Thyroid gland (tissue), 4 donors: ENCODE results near the gene IKZF1. TPM values are rescaled to one million over a fixed set of nuclear protein-coding genes. Genes with fewer than 3 reads are reported as not detected.

Experiments used
- DNase-seq, 2 donors: peaks; one replicate each; pipeline ENCODE4 v3.0.0-alpha.2; 2019
- H3K27ac ChIP-seq, 3 donors: fragments of 200-600 bp; sonication (generic); 1 replicate in 2 of 3; 2 replicates in 1 of 3; pipeline ENCODE4 v1.5.1; 2016 to 2019; ENCODE audit warnings: mild to moderate bottlenecking in 1 of 3, moderate library complexity in 1 of 3
- H3K27me3 ChIP-seq: fragments of 200-600 bp; sonication (generic); one replicate; pipeline ENCODE4 v1.5.1; 2019
- H3K36me3 ChIP-seq, 2 donors: fragments of 200-600 bp; sonication (generic); one replicate each; pipeline ENCODE4 v1.5.1; 2016 to 2019
- H3K4me1 ChIP-seq, 2 donors: fragments of 200-600 bp; sonication (generic); one replicate each; pipeline ENCODE4 v1.5.1; 2017 to 2019
- H3K4me3 ChIP-seq, 3 donors: fragments of 200-600 bp; sonication (generic); replicated peaks in 1 of 3; 1 replicate in 2 of 3; 2 replicates in 1 of 3; pipeline ENCODE4 v1.5.1; 2016; ENCODE audit warnings: mild to moderate bottlenecking in 1 of 3
- H3K9me3 ChIP-seq: fragments of 200-600 bp; sonication (generic); one replicate; pipeline ENCODE4 v1.5.1; 2017
- POLR2A ChIP-seq, 2 donors: fragments of 450-650 bp; IDR thresholded peaks; one replicate each; pipeline ENCODE4 v1.6.1; 2017; ENCODE audit warnings: antibody characterized with exemption in 2 of 2, mild to moderate bottlenecking in 2 of 2, moderate library complexity in 1 of 2
- WGBS, 2 donors: methylation state at CpG; one replicate each; pipeline ENCODE4 v1.1.5; 2017; 5-methylcytosine and 5-hydroxymethylcytosine counted together
- intact Hi-C: fragments of 100-400 bp; cut with DNase I; formaldehyde crosslinking; loops from one replicate; pipeline ENCODE4 v1.15.1; 2023
- total RNA-seq, 4 donors: library from RNA; depleted of rRNA; stranded (reverse); fragments of >200 nt; gene quantifications; one replicate each; pipeline ENCODE4 v1.2.3, GENCODE V29; 2016
- TF ChIP-seq, protein P1 (sequence below), 6 experiments: fragments of 200-600 bp in 3 of 6; fragments of 450-650 bp in 3 of 6; sonication (generic) in 3 of 6; IDR thresholded peaks; one replicate each; pipeline ENCODE4 v1.5.1; 2016 to 2019; ENCODE audit warnings: antibody characterized with exemption in 6 of 6, mild to moderate bottlenecking in 2 of 6, inconsistent platforms in 1 of 6, moderate library complexity in 1 of 6

IKZF1 gene
- total RNA-seq, 4 donors from 2014 or later, result 8.9 to 10.5 (median 9.6) TPM

DNA sequence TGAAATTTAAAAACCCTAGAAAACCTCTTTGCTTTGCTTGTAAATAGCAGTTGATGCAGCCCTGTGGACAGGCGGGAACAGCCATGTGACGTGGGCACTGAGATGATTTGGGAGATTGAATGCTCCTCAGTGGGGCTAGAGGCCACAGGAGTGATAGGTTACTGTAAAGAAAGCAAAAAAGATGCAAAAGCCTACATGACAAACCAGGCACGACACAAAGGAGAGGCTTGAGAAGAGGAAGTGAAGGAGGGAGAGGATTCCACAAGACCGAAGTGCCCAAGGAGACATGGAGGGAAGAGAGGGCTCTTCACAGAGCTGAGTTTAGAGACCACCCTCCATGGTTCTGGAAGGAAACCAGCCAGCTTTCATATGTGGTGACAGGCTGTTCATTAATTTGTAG is 25.7 kb downstream of the IKZF1 start:
- Histone ChIP-seq H3K36me3 (no peaks in the 10 kb centered on the region), H3K27ac (no peak overlapping the region), H3K9me3 (no peaks in the 10 kb centered on the region), H3K4me1 (peaks cover 15 to 16% of the 10 kb centered on the region in 2 donors), H3K27me3 (no peaks in the 10 kb centered on the region), H3K4me3 (no peak overlapping the region)
- no peak for DNase-seq
- no peak for TF ChIP-seq POLR2A (IDR thresholded peaks at IDR 0.05)
- TF ChIP-seq, protein P1, sequence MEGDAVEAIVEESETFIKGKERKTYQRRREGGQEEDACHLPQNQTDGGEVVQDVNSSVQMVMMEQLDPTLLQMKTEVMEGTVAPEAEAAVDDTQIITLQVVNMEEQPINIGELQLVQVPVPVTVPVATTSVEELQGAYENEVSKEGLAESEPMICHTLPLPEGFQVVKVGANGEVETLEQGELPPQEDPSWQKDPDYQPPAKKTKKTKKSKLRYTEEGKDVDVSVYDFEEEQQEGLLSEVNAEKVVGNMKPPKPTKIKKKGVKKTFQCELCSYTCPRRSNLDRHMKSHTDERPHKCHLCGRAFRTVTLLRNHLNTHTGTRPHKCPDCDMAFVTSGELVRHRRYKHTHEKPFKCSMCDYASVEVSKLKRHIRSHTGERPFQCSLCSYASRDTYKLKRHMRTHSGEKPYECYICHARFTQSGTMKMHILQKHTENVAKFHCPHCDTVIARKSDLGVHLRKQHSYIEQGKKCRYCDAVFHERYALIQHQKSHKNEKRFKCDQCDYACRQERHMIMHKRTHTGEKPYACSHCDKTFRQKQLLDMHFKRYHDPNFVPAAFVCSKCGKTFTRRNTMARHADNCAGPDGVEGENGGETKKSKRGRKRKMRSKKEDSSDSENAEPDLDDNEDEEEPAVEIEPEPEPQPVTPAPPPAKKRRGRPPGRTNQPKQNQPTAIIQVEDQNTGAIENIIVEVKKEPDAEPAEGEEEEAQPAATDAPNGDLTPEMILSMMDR (IDR thresholded peaks at IDR 0.05), result no peak
- intact Hi-C loops, result no loop called here
- WGBS, 2 donors, result 68 to 89% methylated on average over 4 of the region's 4 CpGs

DNA sequence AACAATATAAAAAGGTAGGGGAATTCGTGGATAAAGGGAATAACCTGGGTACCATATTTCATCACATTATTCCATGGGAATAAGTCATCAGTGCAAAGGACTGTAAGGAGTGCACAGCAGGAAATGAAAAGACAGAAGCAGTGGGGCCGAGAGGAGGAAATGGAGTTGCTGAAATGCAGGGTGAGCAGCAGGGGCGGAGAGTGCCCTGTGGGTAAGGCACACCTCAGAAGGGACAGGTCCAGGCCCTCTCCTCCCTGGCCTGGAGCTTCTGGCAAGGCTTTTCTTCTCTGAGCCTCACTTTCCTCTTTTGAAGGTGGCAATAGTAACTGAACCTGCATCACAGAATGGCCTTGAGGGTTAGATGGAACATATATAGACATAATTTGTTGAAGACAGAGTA is 26.2 kb downstream of the IKZF1 start:
- TF ChIP-seq, protein P1 (IDR thresholded peaks at IDR 0.05), result no peak
- TF ChIP-seq POLR2A (IDR thresholded peaks at IDR 0.05), result no peak
- H3K4me1 ChIP-seq, result peaks cover 15 to 16% of the 10 kb centered on the region in 2 donors
- H3K27ac ChIP-seq, result no peak overlapping the region
- whole genome bisulfite sequencing, 2 donors, result 71 to 84% methylated on average over 3 of the region's 3 CpGs
- H3K4me3 ChIP-seq, result no peak overlapping the region
- no peaks in the 10 kb centered on the region for H3K9me3 ChIP-seq
- H3K27me3 ChIP-seq, result no peaks in the 10 kb centered on the region
- intact Hi-C loops, result no loop called here
- no peak for DNase-seq
- H3K36me3 ChIP-seq, result no peaks in the 10 kb centered on the region

DNA sequence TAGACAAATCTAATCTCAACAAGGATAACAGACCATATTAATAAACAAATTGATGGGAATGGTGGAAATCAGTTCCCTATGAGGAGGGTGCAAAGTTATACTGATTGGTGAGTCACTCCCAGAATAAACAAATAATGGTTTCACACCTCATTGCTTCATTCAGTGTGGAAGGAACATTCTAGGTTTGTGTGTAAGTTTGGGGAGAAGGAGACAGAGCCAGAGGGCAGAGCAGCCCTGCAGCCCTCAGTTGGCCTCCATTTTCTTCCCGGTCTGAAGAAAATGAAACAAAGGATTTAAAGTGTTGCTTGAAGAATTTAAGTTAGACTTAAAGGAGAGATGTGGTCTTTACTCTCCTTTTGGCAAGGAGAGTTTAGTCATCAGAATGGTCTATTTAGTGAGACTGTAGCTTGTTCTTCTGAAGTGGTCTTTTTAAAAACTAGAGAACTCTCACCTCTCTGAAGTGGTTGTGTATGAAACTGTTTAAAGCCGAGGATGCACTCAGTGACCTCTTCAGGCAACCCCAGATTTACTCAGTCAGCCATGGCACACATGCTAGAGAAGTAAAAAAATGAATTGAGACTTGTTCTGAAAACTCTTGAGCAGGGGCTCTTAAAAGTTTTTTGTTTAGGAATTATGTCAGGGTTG is 27.2 kb downstream of the IKZF1 start:
- Histone ChIP-seq H3K4me1 (peaks cover 15 to 16% of the 10 kb centered on the region in 2 donors), H3K36me3 (no peaks in the 10 kb centered on the region), H3K27me3 (no peaks in the 10 kb centered on the region), H3K27ac (no peak overlapping the region), H3K4me3 (no peak overlapping the region), H3K9me3 (no peaks in the 10 kb centered on the region)
- WGBS, 2 donors, result 15 to 19% methylated on average over 2 of the region's 2 CpGs
- DNase-seq, result no peak
- TF ChIP-seq, protein P1 (IDR thresholded peaks at IDR 0.05), result no peak
- no peak for TF ChIP-seq POLR2A (IDR thresholded peaks at IDR 0.05)
- intact Hi-C loops, result no loop called here

DNA sequence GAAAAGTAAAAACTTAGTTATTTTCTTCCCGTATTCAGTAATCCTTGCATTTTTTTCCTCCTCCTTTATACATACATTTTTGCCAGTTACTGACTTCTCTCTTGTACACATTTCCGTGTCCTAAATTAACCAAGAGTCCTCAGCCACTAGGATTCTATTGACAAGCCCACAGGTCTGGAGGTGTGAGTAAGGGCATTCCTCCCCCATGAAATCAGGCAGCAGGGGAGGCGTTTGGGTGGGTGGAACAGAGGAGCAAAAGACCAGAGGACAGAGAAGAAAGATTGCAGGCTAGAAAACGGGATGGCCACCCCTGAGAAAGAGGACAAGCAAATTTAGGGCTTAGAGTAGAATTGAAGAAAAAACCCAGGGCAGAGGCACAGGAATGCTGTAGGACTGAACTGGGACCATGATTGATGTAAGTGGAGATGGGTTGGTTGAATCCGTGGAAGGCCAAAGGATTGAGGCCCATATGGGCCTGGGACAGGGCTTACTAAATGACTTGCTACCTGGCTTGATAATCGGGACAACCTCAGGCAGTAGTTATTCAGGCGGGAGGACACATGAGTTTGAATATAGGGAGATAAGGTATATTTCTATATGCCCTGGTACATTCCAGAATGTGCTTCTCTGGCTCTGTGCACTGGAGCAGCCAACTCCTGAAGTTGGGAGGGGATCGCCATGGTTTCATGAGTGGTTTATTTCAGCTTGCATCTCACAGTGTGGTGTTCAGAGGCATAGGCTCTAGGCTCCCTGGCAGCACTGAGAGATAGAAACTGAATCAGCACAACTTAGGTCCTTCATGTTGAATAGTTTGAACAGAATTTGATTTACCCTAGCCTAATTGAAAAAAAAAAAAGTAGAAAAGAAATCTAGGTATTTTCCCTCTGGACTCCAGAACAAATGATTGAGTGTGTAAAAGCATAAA is 28.0 kb downstream of the IKZF1 start:
- Histone ChIP-seq H3K36me3 (no peaks in the 10 kb centered on the region), H3K27me3 (no peaks in the 10 kb centered on the region), H3K9me3 (no peaks in the 10 kb centered on the region), H3K4me3 (no peak overlapping the region), H3K4me1 (peaks cover 15 to 16% of the 10 kb centered on the region in 2 donors), H3K27ac (no peak overlapping the region)
- intact Hi-C loops, result no loop called here
- 55 to 58% methylated on average over 8 of the region's 8 CpGs for WGBS, 2 donors
- no peak for DNase-seq
- TF ChIP-seq POLR2A (IDR thresholded peaks at IDR 0.05), result no peak
- TF ChIP-seq, protein P1 (IDR thresholded peaks at IDR 0.05), result no peak

DNA sequence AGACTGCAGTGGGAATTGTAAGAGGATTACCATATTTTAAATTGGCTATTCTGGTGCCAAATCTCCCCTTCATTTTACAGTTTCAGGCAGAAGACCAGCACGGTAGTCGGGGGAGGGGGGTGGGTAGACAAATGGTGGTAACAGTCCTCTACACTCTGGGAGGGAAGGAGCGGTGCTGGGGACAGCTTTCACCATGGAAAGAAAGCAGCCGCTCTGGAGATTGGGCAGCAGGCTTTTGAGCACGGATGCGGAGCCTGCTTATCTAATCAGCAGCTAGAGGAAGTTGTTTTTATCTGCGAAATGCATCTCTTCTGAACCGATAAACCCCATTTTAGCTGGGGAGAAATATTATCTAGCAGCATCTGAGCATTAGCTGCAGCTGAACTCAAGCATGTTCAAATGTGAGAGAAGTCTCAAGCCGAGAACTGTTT is 28.7 kb downstream of the IKZF1 start:
- WGBS, 2 donors, result 15 to 26% methylated on average over 9 of the region's 9 CpGs
- Histone ChIP-seq H3K36me3 (no peaks in the 10 kb centered on the region), H3K27ac (no peak overlapping the region), H3K27me3 (no peaks in the 10 kb centered on the region), H3K9me3 (no peaks in the 10 kb centered on the region), H3K4me1 (peaks cover 15 to 16% of the 10 kb centered on the region in 2 donors), H3K4me3 (no peak overlapping the region)
- no peak for TF ChIP-seq POLR2A (IDR thresholded peaks at IDR 0.05)
- TF ChIP-seq, protein P1 (IDR thresholded peaks at IDR 0.05), result no peak
- intact Hi-C loops, result no loop called here
- DNase-seq, result no peak
